ENCODE results near the gene CALCR.

Gene CALCR

DNA sequence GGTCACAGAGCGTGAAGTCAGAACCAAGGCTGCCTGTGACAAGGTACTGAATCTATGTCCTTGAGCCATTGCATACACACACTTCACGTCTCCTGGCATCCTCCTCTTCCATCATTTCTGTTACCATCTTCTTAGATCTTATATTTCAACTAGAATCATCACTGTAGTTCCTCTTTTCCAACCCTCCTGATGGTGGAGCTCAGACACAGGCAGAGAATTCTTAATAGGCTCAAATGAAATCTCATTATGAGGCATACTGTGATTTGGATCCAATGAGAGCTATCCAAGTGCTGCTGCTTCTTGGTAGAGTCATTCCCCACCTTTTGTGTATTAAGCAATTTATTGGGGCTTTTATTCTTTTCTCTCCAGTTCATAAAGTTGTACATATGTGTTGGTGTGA lies 113.2 kb downstream of the CALCR start:
- no peak overlapping the region for H3K27ac ChIP-seq (ENCODE audit: insufficient read depth, low read depth, low read length, poor library complexity, severe bottlenecking)
- no peaks in the 10 kb centered on the region for H3K36me3 ChIP-seq (ENCODE audit: control insufficient read depth, insufficient read depth, low read length)
- H3K9me3 ChIP-seq (ENCODE audit: control insufficient read depth, low read length) = no peaks in the 10 kb centered on the region
- no peak overlapping the region for H3K4me3 ChIP-seq (ENCODE audit: insufficient read depth, low read depth, low read length)
- no peaks in the 10 kb centered on the region for H3K27me3 ChIP-seq (ENCODE audit: control insufficient read depth, insufficient read depth, low read length, poor library complexity, severe bottlenecking)
- WGBS, 2 experiments = 87 to 91% methylated on average over 2 of the region's 2 CpGs
- H3K4me1 ChIP-seq (ENCODE audit: control insufficient read depth, insufficient read depth, low read length) = peaks cover 6% of the 10 kb centered on the region

- H3K4me3 ChIP-seq (ENCODE audit: insufficient read depth, low read depth, low read length) = no peak overlapping the region
- no peaks in the 10 kb centered on the region for H3K27me3 ChIP-seq (ENCODE audit: control insufficient read depth, insufficient read depth, low read length, poor library complexity, severe bottlenecking)
- WGBS, 2 experiments = 74 to 89% methylated on average over 4 of the region's 4 CpGs
- no peaks in the 10 kb centered on the region for H3K4me1 ChIP-seq (ENCODE audit: control insufficient read depth, insufficient read depth, low read length)
- H3K36me3 ChIP-seq (ENCODE audit: control insufficient read depth, insufficient read depth, low read length) = no peaks in the 10 kb centered on the region
- H3K9me3 ChIP-seq (ENCODE audit: control insufficient read depth, low read length) = no peaks in the 10 kb centered on the region
- no peak overlapping the region for H3K27ac ChIP-seq (ENCODE audit: insufficient read depth, low read depth, low read length, poor library complexity, severe bottlenecking)
Measured at GRCh38 chr7:93453262-93453661, 121.3 kb downstream of the CALCR start.

DNA sequence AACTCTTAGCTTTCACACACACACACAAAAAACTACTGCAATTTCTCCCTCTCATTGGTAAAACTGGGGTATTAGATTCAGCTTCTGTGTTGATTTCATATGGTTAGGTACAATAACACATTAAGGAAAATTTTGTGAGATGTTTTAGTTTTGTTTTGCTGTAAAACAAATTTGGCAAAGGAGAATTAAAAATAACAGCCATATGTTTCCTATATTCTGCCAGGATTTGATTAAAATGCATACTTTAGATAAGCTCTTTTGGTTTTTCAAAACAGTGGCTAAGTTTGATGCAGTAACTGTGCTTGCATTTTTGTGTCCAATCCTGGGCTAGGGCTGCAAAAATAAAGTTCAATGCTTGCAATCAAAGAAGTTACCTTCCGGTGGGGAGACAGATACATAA lies 126.3 kb downstream of the CALCR start:
- no peak overlapping the region for H3K4me3 ChIP-seq (ENCODE audit: insufficient read depth, low read depth, low read length)
- H3K36me3 ChIP-seq (ENCODE audit: control insufficient read depth, insufficient read depth, low read length) = no peaks in the 10 kb centered on the region
- H3K4me1 ChIP-seq (ENCODE audit: control insufficient read depth, insufficient read depth, low read length) = no peaks in the 10 kb centered on the region
- no peaks in the 10 kb centered on the region for H3K27me3 ChIP-seq (ENCODE audit: control insufficient read depth, insufficient read depth, low read length, poor library complexity, severe bottlenecking)
- WGBS, 2 experiments = 100% methylated on average over 1 of the region's 1 CpG; no CpG with 5 or more reads in 1 of the 2 experiments
- no peak overlapping the region for H3K27ac ChIP-seq (ENCODE audit: insufficient read depth, low read depth, low read length, poor library complexity, severe bottlenecking)
- H3K9me3 ChIP-seq (ENCODE audit: control insufficient read depth, low read length) = no peaks in the 10 kb centered on the region

DNA sequence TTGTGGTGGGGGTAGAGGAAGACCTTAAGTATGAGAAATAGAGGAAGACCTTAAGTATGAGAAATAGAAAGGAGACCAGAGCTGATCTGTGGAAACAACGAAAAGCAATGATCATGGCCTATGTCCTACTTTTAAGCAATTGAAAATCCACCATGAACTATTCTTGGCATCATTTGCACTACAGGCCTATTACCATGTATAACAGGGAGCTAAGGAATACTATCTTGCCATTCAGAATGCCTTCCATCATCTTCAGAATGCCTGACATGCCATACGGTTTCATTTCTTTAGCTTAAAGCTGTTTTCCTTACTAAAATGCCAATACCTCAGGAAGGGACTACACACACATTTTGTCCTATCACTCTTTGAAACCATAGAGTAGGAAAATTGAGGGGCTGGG lies 127.0 kb downstream of the CALCR start:
- Histone ChIP-seq H3K27ac (ENCODE audit: insufficient read depth, low read depth, low read length, poor library complexity, severe bottlenecking) (no peak overlapping the region), H3K9me3 (ENCODE audit: control insufficient read depth, low read length) (no peaks in the 10 kb centered on the region), H3K36me3 (ENCODE audit: control insufficient read depth, insufficient read depth, low read length) (no peaks in the 10 kb centered on the region), H3K4me1 (ENCODE audit: control insufficient read depth, insufficient read depth, low read length) (no peaks in the 10 kb centered on the region), H3K27me3 (ENCODE audit: control insufficient read depth, insufficient read depth, low read length, poor library complexity, severe bottlenecking) (no peaks in the 10 kb centered on the region), H3K4me3 (ENCODE audit: insufficient read depth, low read depth, low read length) (no peak overlapping the region)
- 85 to 87% methylated on average over 2 of the region's 2 CpGs for WGBS, 2 experiments

- Histone ChIP-seq H3K27ac (ENCODE audit: insufficient read depth, low read depth, low read length, poor library complexity, severe bottlenecking) (no peak overlapping the region), H3K27me3 (ENCODE audit: control insufficient read depth, insufficient read depth, low read length, poor library complexity, severe bottlenecking) (no peaks in the 10 kb centered on the region), H3K36me3 (ENCODE audit: control insufficient read depth, insufficient read depth, low read length) (no peaks in the 10 kb centered on the region), H3K9me3 (ENCODE audit: control insufficient read depth, low read length) (no peaks in the 10 kb centered on the region), H3K4me1 (ENCODE audit: control insufficient read depth, insufficient read depth, low read length) (no peaks in the 10 kb centered on the region), H3K4me3 (ENCODE audit: insufficient read depth, low read depth, low read length) (no peak overlapping the region)
- 62 to 63% methylated on average over 6 of the region's 6 CpGs for WGBS, 2 experiments
Measured at GRCh38 chr7:93442478-93443224, 131.9 kb downstream of the CALCR start.

GRCh38 chr7:93435791-93436190 lies 138.7 kb downstream of the CALCR start:
- no peak overlapping the region for H3K27ac ChIP-seq (ENCODE audit: insufficient read depth, low read depth, low read length, poor library complexity, severe bottlenecking)
- no peaks in the 10 kb centered on the region for H3K4me1 ChIP-seq (ENCODE audit: control insufficient read depth, insufficient read depth, low read length)
- no peak overlapping the region for H3K4me3 ChIP-seq (ENCODE audit: insufficient read depth, low read depth, low read length)
- H3K9me3 ChIP-seq (ENCODE audit: control insufficient read depth, low read length) = no peaks in the 10 kb centered on the region
- no peaks in the 10 kb centered on the region for H3K36me3 ChIP-seq (ENCODE audit: control insufficient read depth, insufficient read depth, low read length)
- no peaks in the 10 kb centered on the region for H3K27me3 ChIP-seq (ENCODE audit: control insufficient read depth, insufficient read depth, low read length, poor library complexity, severe bottlenecking)
- WGBS, 2 experiments = 95 to 96% methylated on average over 5 of the region's 6 CpGs

DNA sequence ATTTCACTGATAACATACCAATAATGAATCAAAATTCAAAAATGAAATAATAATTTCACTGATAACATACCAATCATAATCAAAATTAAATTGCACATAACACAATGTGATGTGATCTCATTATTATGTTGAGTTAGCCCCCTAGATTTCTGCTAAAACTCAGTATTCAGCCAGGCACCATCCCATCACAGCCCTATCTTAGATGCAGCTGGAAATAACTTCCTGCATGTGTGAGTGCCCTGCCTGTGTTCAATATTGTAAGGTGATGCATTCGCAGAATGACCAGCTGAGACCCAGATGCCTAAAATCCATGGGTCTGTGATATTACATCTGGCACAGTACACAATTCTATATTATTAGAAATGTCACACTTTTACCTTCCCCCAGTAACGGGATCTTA lies 142.4 kb downstream of the CALCR start:
- 94 to 100% methylated on average over 1 to 2 of the region's 2 CpGs for WGBS, 2 experiments
- H3K4me3 ChIP-seq (ENCODE audit: insufficient read depth, low read depth, low read length) = no peak overlapping the region

GRCh38 chr7:93430917-93431588 lies 143.5 kb downstream of the CALCR start:
- 94% methylated on average over 8 of the region's 8 CpGs for WGBS, 2 experiments
- Histone ChIP-seq H3K4me3 (ENCODE audit: insufficient read depth, low read depth, low read length) (no peak overlapping the region), H3K9me3 (ENCODE audit: control insufficient read depth, low read length) (no peaks in the 10 kb centered on the region), H3K27me3 (ENCODE audit: control insufficient read depth, insufficient read depth, low read length, poor library complexity, severe bottlenecking) (no peaks in the 10 kb centered on the region), H3K4me1 (ENCODE audit: control insufficient read depth, insufficient read depth, low read length) (no peaks in the 10 kb centered on the region), H3K27ac (ENCODE audit: insufficient read depth, low read depth, low read length, poor library complexity, severe bottlenecking) (no peak overlapping the region), H3K36me3 (ENCODE audit: control insufficient read depth, insufficient read depth, low read length) (no peaks in the 10 kb centered on the region)

More for the DNA sequence above, 142.4 kb downstream of the CALCR start:
- H3K27me3 ChIP-seq (ENCODE audit: control insufficient read depth, insufficient read depth, low read length, poor library complexity, severe bottlenecking) = no peaks in the 10 kb centered on the region
- no peaks in the 10 kb centered on the region for H3K4me1 ChIP-seq (ENCODE audit: control insufficient read depth, insufficient read depth, low read length)
- H3K9me3 ChIP-seq (ENCODE audit: control insufficient read depth, low read length) = no peaks in the 10 kb centered on the region
- H3K36me3 ChIP-seq (ENCODE audit: control insufficient read depth, insufficient read depth, low read length) = no peaks in the 10 kb centered on the region
- no peak overlapping the region for H3K27ac ChIP-seq (ENCODE audit: insufficient read depth, low read depth, low read length, poor library complexity, severe bottlenecking)

GRCh38 chr7:93429563-93429962 lies 145.0 kb downstream of the CALCR start:
- Histone ChIP-seq H3K36me3 (ENCODE audit: control insufficient read depth, insufficient read depth, low read length) (no peaks in the 10 kb centered on the region), H3K4me1 (ENCODE audit: control insufficient read depth, insufficient read depth, low read length) (no peaks in the 10 kb centered on the region), H3K9me3 (ENCODE audit: control insufficient read depth, low read length) (no peaks in the 10 kb centered on the region), H3K27ac (ENCODE audit: insufficient read depth, low read depth, low read length, poor library complexity, severe bottlenecking) (no peak overlapping the region), H3K27me3 (ENCODE audit: control insufficient read depth, insufficient read depth, low read length, poor library complexity, severe bottlenecking) (no peaks in the 10 kb centered on the region), H3K4me3 (ENCODE audit: insufficient read depth, low read depth, low read length) (no peak overlapping the region)
- WGBS, 2 experiments = 77 to 98% methylated on average over 2 of the region's 3 CpGs

DNA sequence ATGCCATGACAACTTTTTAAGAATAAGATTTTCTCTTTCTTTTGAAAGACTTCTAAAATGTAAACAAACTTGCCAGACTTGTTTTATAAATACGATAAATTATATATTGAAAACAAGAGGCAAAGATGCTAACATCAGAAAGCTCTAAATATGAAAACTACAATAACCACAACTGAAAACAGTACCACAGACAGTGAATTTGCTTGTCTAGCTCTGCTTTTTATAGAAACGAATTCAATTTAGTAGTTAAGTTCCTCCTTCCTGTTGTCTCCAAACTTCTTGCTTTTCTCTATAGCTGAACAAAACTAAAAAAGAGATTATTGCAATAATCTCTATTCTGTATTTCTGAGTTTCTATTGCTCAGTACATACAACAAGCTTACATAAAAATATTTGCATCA lies 147.4 kb downstream of the CALCR start:
- H3K9me3 ChIP-seq (ENCODE audit: control insufficient read depth, low read length) = no peaks in the 10 kb centered on the region
- 91 to 98% methylated on average over 1 to 2 of the region's 2 CpGs for WGBS, 2 experiments
- no peak overlapping the region for H3K27ac ChIP-seq (ENCODE audit: insufficient read depth, low read depth, low read length, poor library complexity, severe bottlenecking)
- no peaks in the 10 kb centered on the region for H3K4me1 ChIP-seq (ENCODE audit: control insufficient read depth, insufficient read depth, low read length)
- H3K27me3 ChIP-seq (ENCODE audit: control insufficient read depth, insufficient read depth, low read length, poor library complexity, severe bottlenecking) = no peaks in the 10 kb centered on the region
- no peak overlapping the region for H3K4me3 ChIP-seq (ENCODE audit: insufficient read depth, low read depth, low read length)
- H3K36me3 ChIP-seq (ENCODE audit: control insufficient read depth, insufficient read depth, low read length) = no peaks in the 10 kb centered on the region

Data from ectodermal cell (in vitro differentiated cells).